GM12892 (cell line): Measurements from ENCODE around the gene HTATSF1.

Source experiments
- POLR2A ChIP-seq: IDR thresholded peaks from 2 replicates; pipeline ENCODE4 v1.6.1; 2011; ENCODE audit warnings: low read depth, low read length, control low read depth
- POLR2AphosphoS5 ChIP-seq: IDR thresholded peaks from 2 replicates; pipeline ENCODE4 v1.6.1; 2011; ENCODE audit warnings: low read depth, low read length, control low read depth
- TAF1 ChIP-seq: IDR thresholded peaks from 2 replicates; pipeline ENCODE4 v1.6.1; 2011; ENCODE audit warnings: low read depth, mild to moderate bottlenecking, control low read depth, low read length, borderline replicate concordance

DNA sequence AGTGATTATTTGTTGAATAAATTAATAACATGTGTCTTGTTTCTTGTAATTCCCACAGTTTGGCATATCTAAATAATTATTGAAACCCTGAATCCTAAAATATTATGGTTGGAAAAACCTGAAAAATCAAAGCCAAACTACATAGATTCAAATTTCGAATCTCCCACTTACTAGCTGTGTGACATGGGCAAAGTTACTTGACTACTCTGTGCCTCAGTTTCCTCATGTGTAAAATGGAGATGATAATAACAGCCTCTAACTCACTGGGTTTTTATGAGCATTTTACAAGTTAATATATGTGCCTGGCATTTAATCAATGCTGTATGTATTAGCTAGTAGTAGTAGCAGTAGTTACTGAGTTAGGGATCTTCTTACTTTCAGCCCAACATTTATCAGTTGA lies 44.3 kb upstream of the HTATSF1 start:
- no peak for TF ChIP-seq POLR2A
- TF ChIP-seq POLR2AphosphoS5 = no peak
- TF ChIP-seq TAF1 = no peak
